ENCODE results near the gene SOWAHB. TPM values are rescaled to one million over a fixed set of nuclear protein-coding genes. Genes with fewer than 3 reads are reported as not detected.
A peak's percentile ranks its signal among the peaks of the same experiment; 100 is the strongest.

SOWAHB gene
- total RNA-seq, 1 donor from 2014 or later: 6.5 TPM

- H3K4me1 ChIP-seq: peaks cover 4 to 6% of the 10 kb centered on the region in 2 donors
- H3K9me3 ChIP-seq: no peaks in the 10 kb centered on the region
- intact Hi-C loops (cut with DNase I): loop anchor here (5.0 kb wide), 1 partner anchor 67 kb away; no protein-coding TSS in a partner anchor
- H3K27me3 ChIP-seq: no peaks in the 10 kb centered on the region
- no peak for TF ChIP-seq CTCF (IDR thresholded peaks at IDR 0.05)
- no peak for DNase-seq (ENCODE audit: low spot score in 2 of 2)
- no peaks in the 10 kb centered on the region for H3K36me3 ChIP-seq
- H3K4me3 ChIP-seq: peak overlapping the region in 1 of 2 donors; percentile 66
- H3K27ac ChIP-seq: no peak overlapping the region
Measured at GRCh38 chr4:76898949-76899645, 1.2 kb upstream of the SOWAHB start.

- intact Hi-C loops (cut with DNase I): loop anchor here (5.0 kb wide), 1 partner anchor 66 kb away; no protein-coding TSS in a partner anchor
- H3K9me3 ChIP-seq: no peaks in the 10 kb centered on the region
- no peak overlapping the region for H3K27ac ChIP-seq
- no peak for TF ChIP-seq CTCF (IDR thresholded peaks at IDR 0.05)
- peak overlapping the region; percentile 61 to 66 for H3K4me3 ChIP-seq
- H3K27me3 ChIP-seq: no peaks in the 10 kb centered on the region
- DNase-seq (ENCODE audit: low spot score in 2 of 2): no peak
- peaks cover 4 to 6% of the 10 kb centered on the region in 2 donors for H3K4me1 ChIP-seq
- no peaks in the 10 kb centered on the region for H3K36me3 ChIP-seq
Measured at GRCh38 chr4:76898385-76898692, 395 bp upstream of the SOWAHB start.

- no peak overlapping the region for H3K27ac ChIP-seq
- intact Hi-C loops (cut with DNase I): loop anchor here (5.0 kb wide), 1 partner anchor 65 kb away; no protein-coding TSS in a partner anchor
- no peaks in the 10 kb centered on the region for H3K9me3 ChIP-seq
- DNase-seq (ENCODE audit: low spot score in 2 of 2): peak in 1 of 2 donors; percentile 65
- peak overlapping the region; percentile 61 to 66 for H3K4me3 ChIP-seq
- H3K4me1 ChIP-seq: peaks cover 4 to 6% of the 10 kb centered on the region in 2 donors
- H3K27me3 ChIP-seq: no peaks in the 10 kb centered on the region
- no peak for TF ChIP-seq CTCF (IDR thresholded peaks at IDR 0.05)
- H3K36me3 ChIP-seq: no peaks in the 10 kb centered on the region
Measured at GRCh38 chr4:76896614-76897535, 1.1 kb downstream of the SOWAHB start.

- intact Hi-C loops (cut with DNase I): loop anchor here (5.0 kb wide), 1 partner anchor 64 kb away; no protein-coding TSS in a partner anchor
- H3K27me3 ChIP-seq: no peaks in the 10 kb centered on the region
- H3K36me3 ChIP-seq: no peaks in the 10 kb centered on the region
- no peak for TF ChIP-seq CTCF (IDR thresholded peaks at IDR 0.05)
- no peak for DNase-seq (ENCODE audit: low spot score in 2 of 2)
- no peaks in the 10 kb centered on the region for H3K9me3 ChIP-seq
- no peak overlapping the region for H3K27ac ChIP-seq
- peaks cover 4 to 6% of the 10 kb centered on the region in 2 donors for H3K4me1 ChIP-seq
- H3K4me3 ChIP-seq: no peak overlapping the region
Measured at GRCh38 chr4:76896048-76896447, 1.9 kb downstream of the SOWAHB start.

- peaks cover 4 to 6% of the 10 kb centered on the region in 2 donors for H3K4me1 ChIP-seq
- H3K27me3 ChIP-seq: no peaks in the 10 kb centered on the region
- no peak overlapping the region for H3K4me3 ChIP-seq
- H3K27ac ChIP-seq: no peak overlapping the region
- no peaks in the 10 kb centered on the region for H3K36me3 ChIP-seq
- intact Hi-C loops (cut with DNase I): loop anchor here (5.0 kb wide), 1 partner anchor 63 kb away; no protein-coding TSS in a partner anchor
- no peak for DNase-seq (ENCODE audit: low spot score in 2 of 2)
- H3K9me3 ChIP-seq: no peaks in the 10 kb centered on the region
- TF ChIP-seq CTCF (IDR thresholded peaks at IDR 0.05): no peak
Measured at GRCh38 chr4:76895619-76896018, 2.3 kb downstream of the SOWAHB start.
